ENCODE measurements around the gene FOXO6.

FOXO6 gene

GRCh38 chr1:41396084-41396483 is 34.9 kb downstream of the FOXO6 start:
- Histone ChIP-seq H3K36me3 (no peaks in the 10 kb centered on the region), H3K27ac (no peak overlapping the region), H3K27me3 (peaks cover 40% of the 10 kb centered on the region), H3K4me1 (ENCODE audit: control insufficient read depth in 1 of 2, insufficient read depth in 1 of 2, low read depth in 1 of 2, low read length in 1 of 2) (no peaks in the 10 kb centered on the region), H3K9me3 (no peaks in the 10 kb centered on the region), H3K4me3 (ENCODE audit: low read depth in 1 of 2, low read length in 1 of 2) (no peak overlapping the region)
- no peak for TF ChIP-seq CTCF (IDR thresholded peaks at IDR 0.05)

DNA sequence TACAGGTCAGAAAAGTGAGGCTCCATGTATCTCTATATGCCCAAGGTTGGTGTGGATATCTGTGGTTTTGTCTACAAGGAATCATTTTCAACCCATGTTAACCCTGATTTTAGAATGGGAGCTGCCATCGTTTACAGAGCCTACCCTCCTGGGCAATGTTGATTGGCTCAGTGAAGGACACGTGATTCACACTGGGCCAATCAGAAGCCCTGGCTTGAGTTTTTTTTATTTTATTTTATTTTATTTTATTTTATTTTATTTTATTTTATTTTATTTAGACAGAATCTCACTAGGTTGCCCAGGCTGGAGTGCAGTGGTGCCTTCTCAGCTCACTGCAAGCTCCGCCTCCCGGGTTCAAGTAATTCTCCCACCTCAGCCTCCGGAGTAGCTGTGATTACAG is 35.8 kb downstream of the FOXO6 start:
- H3K9me3 ChIP-seq, result no peaks in the 10 kb centered on the region
- no peaks in the 10 kb centered on the region for H3K4me1 ChIP-seq (ENCODE audit: control insufficient read depth in 1 of 2, insufficient read depth in 1 of 2, low read depth in 1 of 2, low read length in 1 of 2)
- no peak for TF ChIP-seq CTCF (IDR thresholded peaks at IDR 0.05)

DNA sequence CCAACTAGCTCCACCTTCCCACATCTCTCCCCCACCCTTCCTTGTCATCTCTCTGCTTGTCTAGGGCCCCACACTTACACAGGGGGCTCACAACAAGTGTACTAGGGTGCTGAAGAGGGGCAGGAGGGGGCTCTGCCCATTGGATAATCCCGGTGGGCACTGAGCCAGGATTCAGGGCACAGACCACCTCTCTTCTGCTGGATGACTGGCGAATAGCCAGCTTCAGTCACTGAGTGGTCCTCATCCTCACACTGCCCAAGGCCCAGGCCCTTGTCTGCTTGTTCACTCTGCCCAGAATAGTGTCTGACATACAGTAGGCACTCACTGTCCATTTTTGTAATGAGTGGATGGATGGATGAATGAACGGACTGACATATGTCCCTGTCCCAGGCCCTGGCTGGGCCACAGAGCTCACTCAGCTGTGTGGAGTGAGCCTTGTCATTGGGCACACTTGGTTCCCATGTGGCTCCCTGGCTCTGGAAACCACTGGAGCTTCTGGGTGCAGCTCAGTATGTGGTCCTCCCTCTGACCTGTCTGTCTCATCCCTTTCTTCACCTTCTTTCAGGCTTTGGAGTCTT is 36.6 kb downstream of the FOXO6 start:
- Histone ChIP-seq H3K4me1 (ENCODE audit: control insufficient read depth in 1 of 2, insufficient read depth in 1 of 2, low read depth in 1 of 2, low read length in 1 of 2) (no peaks in the 10 kb centered on the region), H3K9me3 (no peaks in the 10 kb centered on the region), H3K27me3 (peaks cover 45% of the 10 kb centered on the region), H3K27ac (no peak overlapping the region), H3K4me3 (ENCODE audit: low read depth in 1 of 2, low read length in 1 of 2) (no peak overlapping the region), H3K36me3 (no peaks in the 10 kb centered on the region)
- no peak for TF ChIP-seq CTCF (IDR thresholded peaks at IDR 0.05)

More for the DNA sequence above, 35.8 kb downstream of the FOXO6 start:
- Histone ChIP-seq H3K27me3 (peaks cover 45% of the 10 kb centered on the region), H3K36me3 (no peaks in the 10 kb centered on the region), H3K27ac (no peak overlapping the region), H3K4me3 (ENCODE audit: low read depth in 1 of 2, low read length in 1 of 2) (no peak overlapping the region)

GRCh38 chr1:41399145-41399795 is 38.0 kb downstream of the FOXO6 start:
- peaks cover 50% of the 10 kb centered on the region for H3K27me3 ChIP-seq
- H3K4me3 ChIP-seq (ENCODE audit: low read depth in 1 of 2, low read length in 1 of 2), result no peak overlapping the region
- H3K36me3 ChIP-seq, result no peaks in the 10 kb centered on the region
- no peaks in the 10 kb centered on the region for H3K9me3 ChIP-seq
- H3K4me1 ChIP-seq (ENCODE audit: control insufficient read depth in 1 of 2, insufficient read depth in 1 of 2, low read depth in 1 of 2, low read length in 1 of 2), result no peaks in the 10 kb centered on the region
- no peak overlapping the region for H3K27ac ChIP-seq
- no peak for TF ChIP-seq CTCF (IDR thresholded peaks at IDR 0.05)

DNA sequence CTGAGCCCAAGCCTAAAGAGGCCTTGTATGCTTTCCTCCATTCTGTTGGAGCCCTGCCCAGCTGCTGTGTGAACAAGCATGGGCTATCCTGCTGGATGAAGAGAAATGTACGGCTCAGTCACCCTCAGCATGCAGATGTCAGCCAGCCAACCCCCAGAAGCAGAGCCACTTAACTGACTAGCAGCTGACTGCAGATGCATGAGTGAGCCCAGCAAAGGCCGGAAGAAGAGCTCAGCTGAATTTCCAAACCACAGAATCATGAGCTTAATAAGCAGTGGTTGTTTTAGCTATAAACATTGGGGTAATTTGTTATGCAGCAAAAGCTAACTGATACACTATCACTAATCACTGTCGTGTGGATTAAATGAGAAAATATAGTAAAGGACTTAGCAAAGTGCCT is 39.0 kb downstream of the FOXO6 start:
- H3K4me3 ChIP-seq (ENCODE audit: low read depth in 1 of 2, low read length in 1 of 2), result no peak overlapping the region
- no peaks in the 10 kb centered on the region for H3K4me1 ChIP-seq (ENCODE audit: control insufficient read depth in 1 of 2, insufficient read depth in 1 of 2, low read depth in 1 of 2, low read length in 1 of 2)
- no peak for TF ChIP-seq CTCF (IDR thresholded peaks at IDR 0.05)
- peaks cover 50% of the 10 kb centered on the region for H3K27me3 ChIP-seq
- H3K36me3 ChIP-seq, result no peaks in the 10 kb centered on the region
- H3K9me3 ChIP-seq, result no peaks in the 10 kb centered on the region
- H3K27ac ChIP-seq, result no peak overlapping the region

All from neutrophil (primary cell).